MG63 (cell line): ENCODE results near the gene AHRR. TPM values are rescaled to one million over a fixed set of nuclear protein-coding genes. Genes with fewer than 3 reads are reported as not detected.

Source experiments
- total RNA-seq: library from RNA; depleted of rRNA; stranded (reverse); fragments of >200 nt; shearing (Covaris generic); gene quantifications from 2 replicates; pipeline ENCODE4 v1.2.3, GENCODE V29; 2014; ENCODE audit warnings: low replicate concordance; rRNA removed

The AHRR gene
- total RNA-seq, 1 experiment from 2014 or later, result 24.5 TPM

Other genes starting within 250 kb of the AHRR start
- not detected in 2 replicates for gene PLEKHG4B, start 229.5 kb upstream of the AHRR start, total RNA-seq
- gene LRRC14B, start 130.2 kb upstream of the AHRR start, total RNA-seq, result not detected in 2 replicates
- 2.9 and 3.4 TPM in 2 replicates for gene CCDC127, start 103.6 kb upstream of the AHRR start, total RNA-seq
- gene SDHA, start 103.4 kb upstream of the AHRR start, total RNA-seq, result 101 and 128 TPM in 2 replicates
- gene PDCD6, start 50.1 kb upstream of the AHRR start, total RNA-seq, result 107 and 139 TPM in 2 replicates
- gene EXOC3, start 121.5 kb downstream of the AHRR start, total RNA-seq, result 11.3 and 19.4 TPM in 2 replicates
- gene SLC9A3, start 202.7 kb downstream of the AHRR start, total RNA-seq, result 2.9 and 3.6 TPM in 2 replicates